ENCODE results near the gene SH3BP4. TPM values are rescaled to one million over a fixed set of nuclear protein-coding genes. Genes with fewer than 3 reads are reported as not detected.

Gene SH3BP4
- total RNA-seq, 4 donors from 2014 or later, result 29.3 to 63.0 (median 42.9) TPM

GRCh38 chr2:235042576-235043515, 91.0 kb downstream of the SH3BP4 start:
- Histone ChIP-seq H3K9me3 (no peaks in the 10 kb centered on the region), H3K4me1 (peaks cover 0 to 12% (median 0%) of the 10 kb centered on the region in 3 donors), H3K4me3 (no peak overlapping the region), H3K36me3 (peaks cover 0 to 65% of the 10 kb centered on the region in 2 donors), H3K27ac (no peak overlapping the region), H3K27me3 (no peaks in the 10 kb centered on the region)
- TF ChIP-seq POLR2A (IDR thresholded peaks at IDR 0.05) (no peak), POLR2AphosphoS5 (IDR thresholded peaks at IDR 0.05) (no peak), EP300 (IDR thresholded peaks at IDR 0.05) (no peak), CTCF (IDR thresholded peaks at IDR 0.05) (no peak)
- ATAC-seq, result no peak
- 97% methylated on average over 11 of the region's 49 CpGs; no CpG with 5 or more reads in 1 of the 2 donors for WGBS, 2 donors (ENCODE audit: low coverage in 1 of 2)

- Histone ChIP-seq H3K27me3 (no peaks in the 10 kb centered on the region), H3K4me1 (peaks cover 0 to 23% (median 0%) of the 10 kb centered on the region in 3 donors), H3K27ac (no peak overlapping the region), H3K9me3 (no peaks in the 10 kb centered on the region), H3K4me3 (no peak overlapping the region), H3K36me3 (peaks cover 0 to 60% of the 10 kb centered on the region in 2 donors)
- WGBS, 2 donors (ENCODE audit: low coverage in 1 of 2), result 81 to 82% methylated on average over 6 to 18 of the region's 22 CpGs
- TF ChIP-seq EP300 (IDR thresholded peaks at IDR 0.05) (no peak), CTCF (IDR thresholded peaks at IDR 0.05) (no peak), POLR2A (IDR thresholded peaks at IDR 0.05) (no peak), POLR2AphosphoS5 (IDR thresholded peaks at IDR 0.05) (no peak)
- peak; percentile 57 for ATAC-seq
Measured at GRCh38 chr2:235043762-235044500, 92.1 kb downstream of the SH3BP4 start.

GRCh38 chr2:235044501-235045271, 92.9 kb downstream of the SH3BP4 start:
- H3K27me3 ChIP-seq, result no peaks in the 10 kb centered on the region
- 20 to 74% methylated on average over 1 to 5 of the region's 32 CpGs for WGBS, 2 donors (ENCODE audit: low coverage in 1 of 2)
- no peak overlapping the region for H3K4me3 ChIP-seq
- H3K9me3 ChIP-seq, result no peaks in the 10 kb centered on the region
- peak; percentile 2 for ATAC-seq
- H3K27ac ChIP-seq, result no peak overlapping the region
- H3K36me3 ChIP-seq, result peaks cover 0 to 60% of the 10 kb centered on the region in 2 donors
- H3K4me1 ChIP-seq, result peaks cover 0 to 25% (median 0%) of the 10 kb centered on the region in 3 donors
- TF ChIP-seq CTCF (IDR thresholded peaks at IDR 0.05) (no peak), POLR2A (IDR thresholded peaks at IDR 0.05) (no peak), POLR2AphosphoS5 (IDR thresholded peaks at IDR 0.05) (no peak), EP300 (IDR thresholded peaks at IDR 0.05) (no peak)

- H3K9me3 ChIP-seq, result no peaks in the 10 kb centered on the region
- H3K27me3 ChIP-seq, result no peaks in the 10 kb centered on the region
- no peak for ATAC-seq
- peaks cover 0 to 33% (median under 1%) of the 10 kb centered on the region in 3 donors for H3K4me1 ChIP-seq
- H3K36me3 ChIP-seq, result peaks cover 0 to 58% of the 10 kb centered on the region in 2 donors
- no peak overlapping the region for H3K4me3 ChIP-seq
- 81 to 89% methylated on average over 10 to 13 of the region's 15 CpGs for WGBS, 2 donors (ENCODE audit: low coverage in 1 of 2)
- H3K27ac ChIP-seq, result no peak overlapping the region
- TF ChIP-seq POLR2A (IDR thresholded peaks at IDR 0.05) (no peak), EP300 (IDR thresholded peaks at IDR 0.05) (no peak), POLR2AphosphoS5 (IDR thresholded peaks at IDR 0.05) (no peak), CTCF (IDR thresholded peaks at IDR 0.05) (no peak)
Measured at GRCh38 chr2:235045336-235045972, 93.6 kb downstream of the SH3BP4 start.

All from gastroesophageal sphincter (tissue), 4 donors.